ENCODE results near the gene KLC1. TPM values are rescaled to one million over a fixed set of nuclear protein-coding genes. Genes with fewer than 3 reads are reported as not detected.
A peak's percentile ranks its signal among the peaks of the same experiment; 100 is the strongest.

Gene KLC1
- total RNA-seq, 3 donors from 2014 or later (not counting 1 experiment from before 2014, with no cell fraction given): 144 to 200 (median 178) TPM

DNA sequence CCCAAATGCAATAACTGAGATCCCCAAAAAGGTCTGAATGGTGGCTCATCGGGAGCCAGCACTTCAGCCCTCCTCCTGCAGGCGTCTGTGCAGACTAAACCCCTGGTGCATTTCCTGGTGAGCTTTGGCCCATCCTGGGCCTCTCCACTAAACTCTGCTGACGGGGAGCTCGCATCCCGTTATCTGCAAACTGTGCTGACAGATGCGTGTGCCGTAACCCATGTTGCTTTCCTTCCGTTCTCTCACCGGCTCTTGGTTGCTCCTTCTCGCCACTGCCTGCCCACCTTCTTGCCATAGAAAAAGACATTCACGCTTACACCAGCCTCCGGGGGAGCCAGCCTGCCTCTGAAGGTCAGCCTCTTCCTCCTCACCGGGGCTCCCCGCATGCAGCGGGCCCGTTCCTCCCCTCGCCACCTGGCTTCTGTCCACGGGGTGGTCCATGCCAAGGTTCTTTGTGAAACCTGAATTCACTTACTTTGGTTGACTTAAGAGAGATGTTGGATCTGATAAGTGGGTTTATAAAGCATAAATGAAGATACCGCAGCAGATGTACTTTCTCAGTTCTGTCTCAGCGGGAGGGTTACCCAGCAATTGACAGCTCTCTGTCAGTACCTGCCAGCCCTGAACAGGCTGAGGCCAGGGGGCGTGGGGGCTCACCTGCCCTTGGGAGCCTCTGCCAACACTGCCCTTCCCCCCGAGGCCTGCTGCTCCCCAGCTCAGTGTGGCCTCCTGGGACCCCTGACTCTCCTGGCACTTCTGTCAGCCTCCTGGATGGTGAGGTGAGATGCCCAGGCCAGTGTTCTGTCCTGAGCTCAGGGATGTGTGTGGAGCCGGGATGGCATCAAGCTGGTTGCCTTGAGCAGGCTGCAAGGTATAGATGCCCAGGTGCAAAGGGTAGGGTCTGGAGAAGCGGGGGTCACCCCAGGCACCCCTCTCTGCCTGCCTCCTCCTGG is 100.8 kb downstream of the KLC1 start:
- intact Hi-C loops (cut with micrococcal nuclease): no loop called here
- Mint-ChIP-seq H3K4me1 (no peaks in the 10 kb centered on the region), H3K36me3 (no peaks in the 10 kb centered on the region), H3K27me3 (ENCODE audit: low read depth in 2 of 2) (no peaks in the 10 kb centered on the region), H3K9me3 (no peaks in the 10 kb centered on the region), H3K27ac (no peak overlapping the region), H3K4me3 (no peak overlapping the region)
- H3K27ac ChIP-seq (ENCODE audit: low read length): no peak overlapping the region
- no peak for ATAC-seq
- H3K4me1 ChIP-seq (ENCODE audit: control insufficient read depth, insufficient read depth, low read length): no peaks in the 10 kb centered on the region
- H3K36me3 ChIP-seq (ENCODE audit: control insufficient read depth, insufficient read depth, low read length): peaks cover 14% of the 10 kb centered on the region
- no peak for DNase-seq
- no peaks in the 10 kb centered on the region for H3K27me3 ChIP-seq (ENCODE audit: control insufficient read depth, insufficient read depth, low read length)
- no peaks in the 10 kb centered on the region for H3K9me3 ChIP-seq (ENCODE audit: control insufficient read depth, insufficient read depth, low read length)
- no peak overlapping the region for H3K4me3 ChIP-seq (ENCODE audit: low read length)
- WGBS (ENCODE audit: insufficient coverage): 82% methylated on average over 24 of the region's 24 CpGs
- TF ChIP-seq CTCF (IDR thresholded peaks at IDR 0.05): no peak

DNA sequence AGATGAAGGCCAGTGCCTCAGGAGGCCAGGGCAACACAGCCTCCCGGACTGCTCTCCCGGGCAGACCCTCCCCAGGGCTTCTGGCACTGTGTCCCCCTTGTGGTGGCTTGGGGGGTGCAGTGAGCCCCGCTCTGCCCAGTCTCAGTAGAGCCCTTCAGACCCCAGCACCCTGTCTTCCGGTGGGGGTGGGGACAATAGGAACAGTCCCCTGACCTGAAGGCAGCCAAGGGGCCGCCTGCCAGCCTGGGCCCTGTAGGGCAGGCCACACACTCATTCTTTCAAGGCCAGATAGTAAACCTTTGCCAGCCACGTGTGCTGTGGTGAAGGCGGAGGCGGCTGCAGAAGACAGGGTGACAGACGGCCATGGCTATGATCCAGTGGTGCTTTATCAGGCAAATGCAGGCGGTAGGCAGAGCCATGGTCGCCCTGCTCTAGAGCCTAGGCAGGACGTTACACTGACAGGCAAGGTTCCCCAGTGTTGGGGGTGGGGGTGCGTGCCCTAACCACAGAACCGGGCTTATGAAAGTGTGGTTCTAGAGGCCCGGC is 101.6 kb downstream of the KLC1 start:
- Mint-ChIP-seq H3K9me3 (no peaks in the 10 kb centered on the region), H3K27me3 (ENCODE audit: low read depth in 2 of 2) (no peaks in the 10 kb centered on the region), H3K4me3 (no peak overlapping the region), H3K36me3 (no peaks in the 10 kb centered on the region), H3K27ac (no peak overlapping the region), H3K4me1 (no peaks in the 10 kb centered on the region)
- Histone ChIP-seq H3K36me3 (ENCODE audit: control insufficient read depth, insufficient read depth, low read length) (peaks cover 14% of the 10 kb centered on the region), H3K4me3 (ENCODE audit: low read length) (no peak overlapping the region), H3K27me3 (ENCODE audit: control insufficient read depth, insufficient read depth, low read length) (no peaks in the 10 kb centered on the region), H3K9me3 (ENCODE audit: control insufficient read depth, insufficient read depth, low read length) (no peaks in the 10 kb centered on the region), H3K4me1 (ENCODE audit: control insufficient read depth, insufficient read depth, low read length) (no peaks in the 10 kb centered on the region), H3K27ac (ENCODE audit: low read length) (no peak overlapping the region)
- no peak for TF ChIP-seq CTCF (IDR thresholded peaks at IDR 0.05)
- WGBS (ENCODE audit: insufficient coverage): 73% methylated on average over 15 of the region's 15 CpGs
- intact Hi-C loops (cut with micrococcal nuclease): no loop called here
- ATAC-seq: peak in 1 of 3 donors; percentile 12
- no peak for DNase-seq

DNA sequence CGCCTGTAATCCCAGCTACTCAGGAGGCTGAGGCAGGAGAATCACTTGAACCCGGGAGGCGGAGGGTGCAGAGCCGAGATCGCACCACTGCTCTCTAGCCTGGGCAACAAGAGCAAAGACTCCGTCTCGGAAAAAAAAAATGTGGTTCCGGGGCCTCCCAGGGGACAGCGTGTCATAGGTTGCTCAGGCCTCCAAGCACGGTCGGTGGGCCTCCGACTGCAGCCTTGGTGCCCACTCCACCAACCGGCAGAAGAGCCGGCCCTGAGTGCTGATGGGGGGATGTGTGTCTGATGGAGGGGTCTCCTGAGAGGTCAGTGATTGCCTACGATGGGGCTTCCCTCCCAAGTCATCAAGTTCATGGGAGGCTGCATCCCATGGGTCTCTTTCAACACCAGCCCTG is 102.5 kb downstream of the KLC1 start:
- DNase-seq (no peak), ATAC-seq (no peak)
- no peaks in the 10 kb centered on the region for H3K9me3 Mint-ChIP-seq
- peaks cover 18% of the 10 kb centered on the region for H3K36me3 ChIP-seq (ENCODE audit: control insufficient read depth, insufficient read depth, low read length)
- H3K4me1 Mint-ChIP-seq: no peaks in the 10 kb centered on the region
- no peaks in the 10 kb centered on the region for H3K36me3 Mint-ChIP-seq
- H3K27me3 Mint-ChIP-seq (ENCODE audit: low read depth in 2 of 2): no peaks in the 10 kb centered on the region
- no peak overlapping the region for H3K4me3 ChIP-seq (ENCODE audit: low read length)
- TF ChIP-seq CTCF (IDR thresholded peaks at IDR 0.05): no peak
- 97% methylated on average over 15 of the region's 15 CpGs for WGBS (ENCODE audit: insufficient coverage)
- H3K9me3 ChIP-seq (ENCODE audit: control insufficient read depth, insufficient read depth, low read length): no peaks in the 10 kb centered on the region
- H3K27ac Mint-ChIP-seq: no peak overlapping the region
- H3K27me3 ChIP-seq (ENCODE audit: control insufficient read depth, insufficient read depth, low read length): no peaks in the 10 kb centered on the region
- no peak overlapping the region for H3K4me3 Mint-ChIP-seq
- no peak overlapping the region for H3K27ac ChIP-seq (ENCODE audit: low read length)
- H3K4me1 ChIP-seq (ENCODE audit: control insufficient read depth, insufficient read depth, low read length): no peaks in the 10 kb centered on the region
- intact Hi-C loops (cut with micrococcal nuclease): no loop called here
